ENCODE measurements around the gene ADAMTS17.
A peak's percentile ranks its signal among the peaks of the same experiment; 100 is the strongest.

ADAMTS17 gene

DNA sequence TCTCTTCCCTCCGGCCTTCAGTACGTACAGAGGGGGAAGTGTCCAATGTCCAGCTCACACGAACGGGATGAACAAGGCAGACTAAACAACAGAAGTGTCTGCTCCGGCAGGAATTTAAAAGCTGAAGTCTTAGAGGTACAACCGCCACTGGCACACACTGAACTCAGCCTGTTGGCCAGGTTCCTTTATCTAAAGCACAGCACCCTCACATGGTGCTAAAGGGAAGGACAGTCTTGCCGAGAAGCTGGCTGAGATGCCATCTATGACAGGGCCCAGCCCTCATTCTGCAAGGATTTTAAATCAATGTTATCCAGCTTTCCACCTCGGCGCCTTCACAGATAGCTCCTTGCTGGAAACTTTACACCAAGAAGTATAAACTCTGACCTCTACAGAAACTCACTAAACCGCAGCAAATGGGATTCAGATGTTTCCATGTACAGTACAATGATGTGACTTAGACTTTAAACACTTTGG is 2.8 kb downstream of the ADAMTS17 start:
- DNase-seq, result peak; percentile 55

DNA sequence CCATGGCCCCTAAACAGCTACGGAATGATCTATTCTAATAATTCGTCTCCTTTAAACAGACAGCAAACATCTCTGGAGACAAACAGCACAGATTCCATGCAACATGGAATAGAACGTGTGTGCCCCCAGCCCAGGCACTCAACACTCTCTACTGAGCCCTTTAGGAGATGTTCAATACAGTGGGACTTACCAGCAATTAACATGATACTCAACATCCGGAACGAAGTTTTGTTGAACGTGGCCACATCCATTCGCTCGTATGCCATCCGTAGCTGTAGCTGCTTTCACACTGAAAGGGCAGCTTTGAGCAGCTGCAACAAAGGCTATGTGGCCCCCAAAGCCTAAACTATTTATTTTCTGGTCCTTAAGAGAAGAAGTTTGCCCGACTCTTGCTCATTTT is 3.5 kb downstream of the ADAMTS17 start:
- no peak for DNase-seq

DNA sequence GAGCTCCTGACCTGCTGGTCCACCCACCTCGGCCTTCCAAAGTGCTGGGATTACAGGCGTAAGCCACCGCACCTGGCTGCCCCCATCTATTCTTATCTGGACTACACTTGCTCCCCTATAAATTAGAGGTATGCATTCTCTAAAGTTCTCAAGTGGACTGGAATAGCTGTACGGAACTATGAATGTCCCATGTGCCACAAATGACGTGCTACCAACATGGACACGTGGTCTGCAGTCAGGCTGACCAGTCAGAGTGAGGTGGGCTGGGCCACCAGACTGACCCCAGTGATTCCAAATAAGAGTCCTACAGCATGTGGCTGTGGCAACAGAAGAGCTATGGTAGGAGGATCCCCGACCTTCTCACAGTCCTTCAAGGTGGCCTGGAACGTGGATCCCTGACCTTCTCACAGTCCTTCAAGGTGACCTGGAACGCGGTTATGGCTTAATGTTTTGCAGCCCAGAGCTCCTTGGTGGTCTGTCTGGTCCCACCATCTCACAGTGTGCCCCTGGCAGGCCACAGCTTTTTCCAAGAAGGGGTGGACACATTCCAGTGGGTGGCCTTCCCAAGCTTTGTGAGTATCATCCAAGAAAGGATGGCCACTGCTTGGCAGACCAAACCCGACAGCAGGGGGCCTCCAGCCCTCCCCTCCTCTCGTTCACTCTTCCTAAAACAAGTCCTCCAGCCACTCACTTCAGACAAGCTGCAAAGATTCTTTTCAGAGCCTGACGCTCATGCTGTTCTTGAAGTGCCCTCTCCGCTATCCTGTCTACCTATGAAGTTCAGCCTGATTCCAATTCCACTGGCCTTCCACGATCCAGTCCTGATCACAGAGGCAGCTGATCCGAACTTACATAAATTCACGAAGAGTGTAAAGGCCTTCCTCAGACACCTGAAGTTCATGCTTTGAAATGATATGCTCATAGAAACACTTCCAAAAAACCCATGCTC is 4.4 kb downstream of the ADAMTS17 start:
- no peak for DNase-seq

DNA sequence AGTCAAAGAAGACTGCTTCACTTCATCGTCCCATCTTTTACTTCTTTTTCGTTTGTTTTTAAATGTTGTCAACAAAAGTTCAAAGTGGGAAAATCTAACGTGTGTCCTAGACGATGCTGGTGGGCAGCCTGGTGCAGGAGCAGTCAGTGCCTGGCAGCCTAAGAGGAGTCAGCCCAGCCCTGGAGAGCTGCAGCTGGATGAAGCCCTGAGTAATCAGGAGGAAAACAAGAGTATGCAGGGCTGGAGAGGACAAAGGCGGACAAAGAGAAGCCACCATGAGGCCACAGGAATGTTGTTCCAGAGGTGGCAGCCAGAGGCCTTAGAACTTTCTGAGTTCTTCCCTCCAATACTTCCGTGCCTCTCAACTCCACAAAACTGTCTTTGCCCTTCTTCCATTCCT is 5.7 kb downstream of the ADAMTS17 start:
- DNase-seq, result no peak

DNA sequence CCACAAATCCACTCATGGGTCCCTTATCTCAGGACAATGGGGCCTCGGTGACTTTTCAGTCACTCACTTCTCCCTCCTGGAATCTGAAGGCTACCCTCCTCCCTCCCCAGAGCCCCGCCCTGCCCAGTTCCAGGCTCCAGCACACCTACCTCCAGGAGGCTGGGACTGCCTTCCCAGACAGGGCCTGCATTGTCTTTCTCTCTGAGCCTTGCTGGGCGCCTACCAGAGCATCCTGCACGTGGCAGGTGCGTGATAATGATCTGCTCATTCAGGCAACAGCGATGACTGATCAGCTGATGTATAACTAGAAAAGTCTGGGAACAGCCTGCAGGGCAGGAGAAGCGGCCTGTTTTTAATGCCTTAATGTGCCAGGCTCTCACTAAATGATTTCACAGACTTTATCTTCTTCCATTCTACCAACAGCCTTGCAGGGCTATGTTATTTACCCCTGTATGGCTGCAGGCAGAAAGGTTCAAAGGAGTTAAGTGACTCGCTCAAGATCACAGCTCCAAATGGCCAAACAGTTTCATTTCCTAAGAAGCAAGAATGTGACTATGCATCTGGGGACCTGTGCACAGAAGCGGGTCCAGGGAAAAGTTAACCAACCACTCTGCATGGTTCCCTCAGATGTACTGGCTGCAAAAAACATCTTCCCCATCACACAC is 6.3 kb downstream of the ADAMTS17 start:
- no peak for DNase-seq

DNA sequence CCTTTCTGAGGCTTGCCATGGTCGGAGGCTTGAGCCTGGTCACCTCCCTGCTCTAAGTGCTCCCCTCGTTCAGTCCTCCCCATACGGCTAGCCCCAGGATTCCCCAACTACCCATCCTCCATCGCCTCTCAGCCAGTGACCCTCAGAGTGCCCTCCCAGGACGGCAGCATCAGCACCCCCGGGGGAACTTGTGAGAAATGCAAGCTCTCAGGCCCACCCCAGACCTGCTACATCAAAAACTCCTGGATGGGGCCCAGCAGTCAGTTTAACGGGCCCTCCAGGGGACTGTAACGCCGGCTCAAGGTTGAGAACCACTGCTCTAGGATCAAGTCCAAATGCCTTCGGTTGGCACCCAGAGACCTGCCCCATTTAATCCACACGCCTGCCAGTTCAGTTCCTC is 6.9 kb downstream of the ADAMTS17 start:
- DNase-seq, result no peak

DNA sequence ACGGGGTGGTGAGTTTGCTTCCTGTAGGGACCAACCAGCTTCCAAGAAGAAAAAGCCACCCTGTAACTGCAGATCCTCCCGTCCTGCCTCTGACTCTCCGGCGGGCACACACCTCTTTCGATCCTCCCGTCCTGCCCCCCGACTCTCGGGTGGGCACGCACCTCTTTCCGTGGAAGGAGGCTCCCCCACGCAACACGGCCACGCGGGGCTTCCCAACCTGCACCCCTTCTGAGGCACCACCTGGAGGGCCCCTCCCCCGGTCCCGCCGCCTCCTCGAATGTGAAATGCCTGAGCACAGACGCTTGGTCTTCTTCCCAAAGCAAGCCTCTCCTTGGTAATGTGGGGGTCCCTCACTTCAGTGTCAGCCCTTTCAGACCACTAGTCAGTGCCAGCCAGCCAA is 7.3 kb downstream of the ADAMTS17 start:
- no peak for DNase-seq

DNA sequence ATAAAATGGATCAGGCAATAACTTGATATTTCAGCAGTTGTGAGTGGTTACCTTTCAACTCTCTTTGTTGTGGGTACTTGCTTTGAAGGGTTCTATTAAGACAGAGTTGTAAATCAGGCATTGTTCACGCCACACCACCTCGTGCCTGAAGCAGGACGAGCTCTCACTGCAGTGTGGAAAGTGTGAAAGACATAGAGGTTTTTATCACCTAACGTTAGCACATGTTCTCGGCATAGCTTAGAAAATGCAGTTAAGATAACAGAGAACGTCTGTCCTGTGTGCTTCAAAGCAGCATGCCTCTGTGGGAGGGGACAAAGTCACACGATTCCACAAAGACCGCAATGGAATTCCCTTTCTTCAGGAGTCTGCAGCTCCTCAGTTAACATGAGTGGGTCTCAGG is 7.8 kb downstream of the ADAMTS17 start:
- no peak for DNase-seq

DNA sequence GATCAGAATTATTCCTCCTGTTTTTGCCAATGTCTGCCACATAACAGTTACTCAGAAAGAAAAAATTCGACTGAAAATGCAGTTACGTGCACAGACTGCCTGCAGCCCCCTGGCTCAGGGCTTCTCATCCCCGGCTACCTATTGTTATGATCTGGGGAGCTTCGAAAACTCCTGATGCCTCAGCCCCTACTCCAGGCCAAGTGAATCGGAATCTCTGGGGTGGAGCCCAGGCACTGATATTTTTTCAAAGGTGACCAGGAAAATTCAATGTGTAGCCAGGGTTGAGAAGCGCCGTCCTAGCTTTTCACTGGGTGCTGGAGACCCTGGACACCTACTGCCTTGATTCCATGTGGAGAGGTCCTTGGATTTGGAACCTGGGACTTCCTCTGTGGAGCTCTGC is 8.5 kb downstream of the ADAMTS17 start:
- no peak for DNase-seq

DNA sequence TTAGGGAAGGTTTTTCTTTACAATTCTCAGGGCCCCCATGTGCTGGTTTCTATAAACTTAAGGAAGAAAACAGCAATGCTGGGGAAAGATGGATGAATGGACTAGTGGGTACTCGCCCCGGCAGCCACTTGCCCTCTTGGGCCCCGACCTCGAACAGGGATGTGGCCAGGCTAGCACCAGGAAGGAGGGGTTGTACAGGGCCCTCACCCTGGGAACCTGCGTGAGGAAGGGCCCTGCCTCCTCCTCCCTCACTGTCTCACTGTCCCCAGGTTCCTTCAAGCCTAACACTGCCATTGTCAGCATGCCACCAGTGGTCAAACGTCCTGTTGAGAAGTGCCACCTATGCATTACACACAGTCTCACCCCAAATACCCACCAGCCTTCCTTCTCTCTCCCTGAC is 9.1 kb downstream of the ADAMTS17 start:
- no peak for DNase-seq

DNA sequence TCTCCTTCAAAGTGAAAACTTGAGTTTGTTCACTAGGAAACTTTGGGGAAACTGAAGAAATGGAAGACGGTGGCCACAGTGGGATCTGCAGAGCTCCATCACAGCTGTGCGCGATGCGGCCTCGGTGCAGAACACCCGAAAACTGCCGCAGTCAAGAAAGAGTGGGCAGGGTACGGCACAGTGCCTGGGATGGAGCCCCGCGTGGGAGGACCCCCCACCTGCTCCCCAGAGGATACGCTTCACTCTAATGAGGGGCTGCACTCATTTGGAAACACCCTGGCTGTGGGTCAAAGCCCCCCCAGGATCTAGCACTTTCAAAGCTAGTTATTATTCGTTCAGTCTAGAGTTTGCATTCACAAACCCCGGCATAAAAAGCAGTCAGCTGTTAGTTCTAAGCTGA is 9.5 kb downstream of the ADAMTS17 start:
- no peak for DNase-seq

DNA sequence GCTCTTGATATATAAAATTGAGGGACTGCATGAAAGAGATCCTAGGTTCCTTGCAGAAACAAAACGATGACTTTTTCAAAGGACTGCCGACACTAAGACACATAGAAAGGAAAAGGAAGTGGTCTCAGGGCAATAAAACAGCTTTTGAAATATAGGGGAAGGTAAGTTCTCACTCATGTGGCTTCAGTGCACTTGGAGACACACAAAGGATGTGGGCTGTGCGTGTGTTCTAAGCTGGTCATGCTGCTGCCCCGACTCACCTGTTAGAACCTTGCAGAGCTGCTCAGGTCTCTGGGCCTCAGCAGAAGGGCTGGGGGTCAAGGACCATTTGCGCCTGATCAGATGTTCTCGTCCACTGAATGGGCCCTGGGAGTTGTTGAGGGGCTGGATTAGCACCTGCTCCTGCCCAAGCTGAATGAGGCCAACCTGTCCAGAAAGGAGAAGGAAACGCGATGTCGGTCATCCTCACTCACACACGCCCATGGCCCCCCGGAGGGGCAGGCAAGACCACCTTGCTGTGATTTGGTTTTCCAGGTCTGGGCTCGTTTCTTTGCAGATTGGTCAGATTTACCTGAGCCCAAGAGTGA is 11.1 kb downstream of the ADAMTS17 start:
- DNase-seq, result peak; percentile 33

DNA sequence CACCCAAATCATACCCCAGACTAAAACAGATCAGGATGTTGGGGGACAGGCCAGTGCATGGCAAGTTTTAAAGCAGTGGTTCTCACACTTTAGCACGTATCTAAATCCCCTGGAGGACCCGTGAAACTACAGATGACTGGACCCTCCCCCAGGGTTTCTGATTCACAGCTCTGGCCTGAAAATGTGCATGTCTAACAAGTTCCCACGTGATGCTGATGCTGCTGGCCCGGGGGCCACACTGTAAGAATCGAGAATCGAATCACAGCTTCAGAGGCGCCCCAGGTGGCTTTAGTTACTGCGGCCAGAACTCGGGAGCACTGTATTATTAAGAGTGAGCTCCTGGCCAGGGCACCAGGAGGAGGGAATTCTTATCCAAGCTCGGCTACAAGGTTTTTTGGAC is 11.6 kb downstream of the ADAMTS17 start:
- no peak for DNase-seq

DNA sequence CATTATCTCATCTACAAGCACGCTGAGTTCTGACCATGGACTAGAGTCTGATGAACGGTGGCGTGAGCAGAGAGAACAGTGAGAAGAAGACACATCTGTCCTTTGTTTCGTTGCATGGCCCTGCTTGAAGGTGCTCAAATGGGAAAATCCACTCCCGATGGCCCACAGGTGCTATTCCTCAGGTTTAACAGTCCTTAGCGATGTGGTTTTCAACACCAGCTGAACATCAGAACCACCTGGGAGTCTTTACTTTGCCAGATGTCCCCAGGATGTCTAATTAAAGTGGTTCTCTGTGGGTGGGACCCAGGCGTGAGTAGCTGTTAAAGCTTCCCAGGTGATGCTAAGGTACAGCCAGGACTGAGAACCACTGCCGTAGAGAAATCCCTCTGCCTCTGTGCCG is 13.0 kb downstream of the ADAMTS17 start:
- DNase-seq, result no peak

DNA sequence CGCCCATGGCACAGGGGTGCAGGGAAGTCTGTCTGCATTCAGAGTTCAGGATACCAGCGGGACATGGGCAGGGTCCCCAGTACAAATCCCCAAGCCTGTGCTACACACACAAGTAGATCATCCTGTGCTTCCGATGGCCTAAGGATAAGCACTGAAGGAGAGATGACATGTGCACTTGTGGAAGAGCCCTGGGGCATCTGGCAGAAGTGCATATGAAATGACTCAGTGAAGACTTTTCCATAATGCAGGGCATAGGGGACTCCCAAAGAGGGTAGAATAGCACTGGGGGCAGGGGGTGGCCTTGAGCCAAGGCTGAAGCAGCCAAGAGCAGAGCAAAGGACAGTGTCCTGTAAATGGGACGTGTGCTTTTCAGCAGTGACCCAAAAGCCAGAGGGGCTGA is 22.9 kb downstream of the ADAMTS17 start:
- DNase-seq, result no peak

DNA sequence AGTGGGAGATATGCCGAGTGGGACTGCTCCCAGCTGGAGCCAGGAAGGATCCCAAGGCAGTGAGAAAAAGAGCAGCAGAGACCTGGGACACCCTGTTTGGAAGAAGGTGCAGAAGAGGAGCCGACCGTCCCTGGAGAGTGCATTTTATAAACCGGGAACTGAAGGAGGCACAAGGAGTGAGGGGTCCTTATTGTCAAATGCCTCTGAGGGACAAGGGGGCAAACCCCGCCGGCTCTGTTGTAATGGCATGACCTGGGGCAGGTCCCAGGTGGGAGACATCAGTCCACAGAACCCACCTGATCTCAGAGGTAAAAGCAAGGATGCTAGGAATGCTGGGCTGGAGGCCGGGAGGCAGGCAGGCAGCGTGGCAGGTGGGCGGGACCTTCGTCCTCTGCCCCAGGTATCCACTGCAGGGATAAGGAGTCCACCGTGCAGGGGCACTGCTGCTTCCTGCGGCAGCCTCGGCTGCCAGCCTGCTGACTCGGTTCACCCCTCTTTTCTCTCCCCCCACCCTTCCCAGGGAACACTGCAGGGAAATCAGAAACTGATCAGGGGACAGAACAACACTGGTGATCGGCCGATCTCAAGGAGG is 26.9 kb downstream of the ADAMTS17 start:
- DNase-seq, result no peak

DNA sequence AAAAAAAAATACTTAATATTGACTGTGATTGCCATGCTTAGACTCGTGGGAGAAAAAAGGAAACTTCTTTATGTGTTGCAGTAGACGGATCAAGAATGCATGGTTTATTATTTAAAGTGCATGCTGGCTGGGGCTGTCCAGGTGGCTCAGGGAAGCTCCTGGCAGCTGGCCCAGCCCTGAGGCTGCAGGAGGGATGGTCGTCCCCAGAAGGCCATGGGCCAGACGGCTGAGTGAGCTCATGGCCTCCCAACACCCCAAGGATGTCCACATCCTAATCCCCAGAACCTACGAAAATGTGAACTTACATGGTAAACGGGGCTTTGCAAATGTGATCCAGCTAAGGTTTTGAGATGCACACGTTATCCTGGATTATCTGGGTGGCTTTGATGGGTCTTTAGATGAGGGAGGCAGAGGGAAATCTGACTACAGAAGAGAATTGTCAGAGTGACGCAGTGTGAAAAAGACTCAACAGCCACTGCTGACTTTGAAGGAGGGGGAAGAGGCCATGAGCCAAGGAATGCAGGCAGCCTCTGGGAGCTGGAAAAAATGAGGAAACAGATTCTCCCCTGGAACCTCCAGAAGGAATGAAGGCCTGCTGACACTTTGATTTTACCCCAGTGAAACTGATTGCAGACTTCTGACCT is 29.8 kb downstream of the ADAMTS17 start:
- no peak for DNase-seq

DNA sequence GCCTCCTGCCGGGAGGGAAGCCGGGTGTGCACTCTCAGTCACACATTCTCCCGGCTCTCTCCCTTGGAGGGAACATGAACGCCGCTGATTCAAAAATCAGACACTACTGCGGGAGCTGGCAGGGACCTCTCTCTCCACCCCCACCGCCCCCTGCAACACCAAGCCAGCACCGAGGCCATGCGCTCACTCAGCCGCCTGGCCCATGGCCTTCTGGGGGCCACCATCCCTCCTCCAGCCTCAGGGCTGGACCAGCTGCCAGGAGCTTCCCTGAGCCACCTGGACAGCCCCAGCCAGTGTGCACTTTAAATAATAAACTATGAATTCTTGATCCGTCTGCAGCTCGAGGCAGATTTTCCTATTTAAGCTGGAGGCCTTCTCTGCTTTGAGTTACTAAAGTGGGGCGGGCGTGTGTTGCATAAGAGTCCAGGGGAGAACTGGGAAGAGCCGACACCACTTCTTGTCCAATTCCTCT is 30.6 kb downstream of the ADAMTS17 start:
- no peak for DNase-seq

DNA sequence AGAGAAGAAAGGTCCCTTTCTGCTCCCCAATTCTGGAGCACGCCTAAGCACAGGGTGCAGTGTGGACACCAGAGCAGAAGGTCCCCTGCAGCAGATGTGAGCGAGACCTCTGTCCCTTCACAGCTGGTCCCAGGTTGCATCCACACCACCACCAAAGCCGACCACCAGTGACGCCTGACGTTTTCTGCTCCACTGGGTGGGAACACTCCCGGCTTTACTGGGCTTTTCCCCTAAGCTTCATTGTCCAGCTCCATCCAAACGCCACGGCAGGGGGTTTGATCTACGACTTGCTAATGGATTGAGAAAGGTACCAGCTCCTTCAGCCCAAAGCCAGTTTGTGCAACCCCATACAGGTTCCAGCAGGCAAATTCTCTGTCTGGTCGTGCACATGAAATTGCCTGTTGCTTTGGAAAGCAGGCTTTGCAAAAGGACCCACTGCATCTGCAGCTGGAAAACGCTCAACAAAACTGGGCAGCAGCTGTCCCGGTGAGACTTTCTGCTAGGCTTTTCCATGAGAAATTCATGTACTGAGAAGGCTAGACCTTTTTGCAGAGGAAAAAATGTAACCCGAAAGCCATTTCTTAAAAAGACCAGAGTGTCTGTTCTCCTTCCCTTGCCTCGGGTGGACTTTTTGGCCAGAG is 31.1 kb downstream of the ADAMTS17 start:
- no peak for DNase-seq

DNA sequence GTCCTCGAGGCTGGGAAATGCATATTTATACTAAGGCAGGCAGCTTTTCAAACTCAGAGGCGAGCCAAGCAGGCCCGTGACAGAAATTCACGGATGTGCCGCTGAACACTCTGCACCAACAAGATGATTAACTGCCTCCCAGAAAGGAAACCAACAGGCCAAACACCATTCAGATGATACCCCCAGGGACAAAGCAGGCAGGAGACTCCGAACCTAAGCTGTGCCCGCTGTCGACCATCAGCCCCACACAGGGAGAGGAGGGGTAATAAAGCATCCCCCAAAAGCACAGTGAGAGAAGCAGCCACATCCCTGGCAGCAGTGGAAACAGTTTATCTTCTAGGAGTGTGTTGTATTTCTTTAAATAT is 31.8 kb downstream of the ADAMTS17 start:
- no peak for DNase-seq

DNA sequence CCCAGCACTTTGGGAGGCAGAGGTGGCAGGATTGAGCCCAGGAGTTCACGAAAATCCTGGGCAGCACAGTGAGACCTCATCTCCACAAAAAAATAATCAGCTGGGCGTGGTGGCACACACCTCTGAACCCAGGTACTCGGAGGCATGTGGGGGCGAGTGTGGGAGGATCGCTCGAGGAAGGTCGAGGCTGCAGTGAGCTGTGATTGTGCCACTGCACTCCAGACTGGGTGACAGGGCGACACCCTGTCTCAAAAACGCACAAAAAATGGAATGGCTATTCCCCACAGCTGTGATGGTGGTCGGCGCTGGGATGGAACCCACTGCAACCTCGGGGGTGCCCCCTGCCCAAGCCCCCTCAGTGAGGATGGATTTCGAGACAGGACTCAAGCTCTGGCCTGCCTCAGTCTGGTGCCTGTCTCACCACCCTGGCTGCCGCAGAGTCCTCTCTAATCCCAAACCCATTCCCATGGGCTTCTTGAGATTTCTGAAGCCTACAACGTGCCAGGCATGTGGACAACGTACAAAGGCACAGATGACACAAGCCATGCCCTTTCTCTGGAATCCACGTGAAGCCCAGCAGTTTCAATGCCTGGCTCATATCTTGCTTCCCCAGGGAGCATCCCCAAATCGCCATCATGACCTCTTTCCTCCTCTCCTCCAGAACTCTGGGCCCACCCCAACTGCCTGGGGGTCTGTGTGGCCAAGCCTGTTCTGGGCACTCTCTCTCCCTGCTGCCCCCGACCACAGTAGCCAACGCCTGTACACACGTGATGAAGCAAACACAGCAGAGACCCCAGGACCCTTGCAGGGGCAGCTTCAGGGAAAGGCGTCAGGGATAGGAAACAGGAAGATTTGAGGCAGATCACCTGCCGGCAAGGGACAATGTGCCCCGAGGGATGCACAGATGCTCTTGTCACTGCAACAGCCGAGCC is 32.4 kb downstream of the ADAMTS17 start:
- DNase-seq, result no peak
